RKO (cell line): Measurements from ENCODE around the gene DAND5.
"Not testable (repeated sequence)": the region's sequence is repeated elsewhere in the genome, so short reads cannot be mapped to it uniquely, and the experiment has no call there.

ENCODE experiments used
- DNase-seq: peaks from one replicate; pipeline ENCODE4 v3.0.0-alpha.2; 2016; ENCODE audit warnings: low spot score

DAND5 gene

GRCh38 chr19:12946092-12946721 is 23.2 kb upstream of the DAND5 start:
- DNase-seq: peak; percentile 71

- DNase-seq: no peak
Measured at GRCh38 chr19:12946731-12947496, 22.5 kb upstream of the DAND5 start.

GRCh38 chr19:12947702-12948611 is 21.4 kb upstream of the DAND5 start:
- no peak for DNase-seq

- no peak for DNase-seq
Measured at GRCh38 chr19:12948612-12949362, 20.6 kb upstream of the DAND5 start.

GRCh38 chr19:12949363-12950283 is 19.8 kb upstream of the DAND5 start:
- no peak for DNase-seq

GRCh38 chr19:12952050-12952449 is 17.3 kb upstream of the DAND5 start:
- not testable (repeated sequence) for DNase-seq

GRCh38 chr19:12952488-12953137 is 16.8 kb upstream of the DAND5 start:
- DNase-seq: peak; percentile 75

GRCh38 chr19:12953138-12953798 is 16.1 kb upstream of the DAND5 start:
- no peak for DNase-seq

GRCh38 chr19:12953799-12954611 is 15.4 kb upstream of the DAND5 start:
- no peak for DNase-seq

GRCh38 chr19:12954612-12954962 is 14.8 kb upstream of the DAND5 start:
- peak; percentile 11 for DNase-seq

- not testable (repeated sequence) for DNase-seq
Measured at GRCh38 chr19:12955575-12955974, 13.8 kb upstream of the DAND5 start.

- DNase-seq: no peak
Measured at GRCh38 chr19:12955996-12956395, 13.4 kb upstream of the DAND5 start.

GRCh38 chr19:12956446-12957388 is 12.7 kb upstream of the DAND5 start, which contains the start of gene GADD45GIP1:
TSS of gene GADD45GIP1 (minus strand) at chr19:12957223. CDS start at chr19:12957212, 11 bp downstream.
- DNase-seq: peak; percentile 88

GRCh38 chr19:12957389-12957952 is 11.9 kb upstream of the DAND5 start:
- not testable (repeated sequence) for DNase-seq

GRCh38 chr19:12959481-12959880 is 9.9 kb upstream of the DAND5 start:
- no peak for DNase-seq

GRCh38 chr19:12965017-12965811 is 4.2 kb upstream of the DAND5 start:
- DNase-seq: peak; percentile 70

- DNase-seq: no peak
Measured at GRCh38 chr19:12965812-12966135, 3.6 kb upstream of the DAND5 start.
